ENCODE measurements around the gene TULP1.

DNA sequence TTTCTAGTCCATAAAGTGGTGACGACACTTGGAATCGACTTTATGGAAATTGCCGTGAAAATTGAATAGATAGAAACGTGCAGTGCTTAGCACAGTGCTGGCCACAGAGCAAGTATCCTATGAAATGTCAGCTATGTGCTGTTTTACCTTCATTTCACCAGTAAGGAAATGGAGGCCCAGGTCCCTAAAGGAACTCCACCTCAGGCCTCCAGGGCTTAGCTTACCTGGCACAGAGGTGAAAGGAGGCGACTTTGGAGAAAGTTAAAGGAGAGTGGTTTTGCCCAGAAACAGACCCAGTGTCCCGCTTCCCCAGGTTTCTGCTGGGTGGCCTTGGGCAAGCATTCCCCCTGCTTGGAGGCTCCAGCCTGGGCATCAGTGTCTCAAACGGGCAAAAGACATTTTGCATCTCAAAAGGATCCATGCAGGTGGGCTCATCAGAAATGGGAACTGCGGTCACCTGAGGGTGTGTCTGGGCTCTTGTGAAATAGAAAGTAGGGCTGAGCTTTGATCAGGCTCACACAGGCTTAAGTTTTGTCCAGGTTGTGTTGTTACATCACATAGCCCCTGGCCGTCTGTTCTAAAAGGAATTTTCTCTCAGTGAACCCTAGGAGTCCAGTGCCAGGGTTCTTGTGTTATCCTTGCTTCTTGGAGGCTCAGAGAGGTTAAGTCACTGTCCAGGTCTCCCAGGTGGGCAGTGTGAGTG lies 6.8 kb upstream of the TULP1 start:
- TF ChIP-seq, protein P1, sequence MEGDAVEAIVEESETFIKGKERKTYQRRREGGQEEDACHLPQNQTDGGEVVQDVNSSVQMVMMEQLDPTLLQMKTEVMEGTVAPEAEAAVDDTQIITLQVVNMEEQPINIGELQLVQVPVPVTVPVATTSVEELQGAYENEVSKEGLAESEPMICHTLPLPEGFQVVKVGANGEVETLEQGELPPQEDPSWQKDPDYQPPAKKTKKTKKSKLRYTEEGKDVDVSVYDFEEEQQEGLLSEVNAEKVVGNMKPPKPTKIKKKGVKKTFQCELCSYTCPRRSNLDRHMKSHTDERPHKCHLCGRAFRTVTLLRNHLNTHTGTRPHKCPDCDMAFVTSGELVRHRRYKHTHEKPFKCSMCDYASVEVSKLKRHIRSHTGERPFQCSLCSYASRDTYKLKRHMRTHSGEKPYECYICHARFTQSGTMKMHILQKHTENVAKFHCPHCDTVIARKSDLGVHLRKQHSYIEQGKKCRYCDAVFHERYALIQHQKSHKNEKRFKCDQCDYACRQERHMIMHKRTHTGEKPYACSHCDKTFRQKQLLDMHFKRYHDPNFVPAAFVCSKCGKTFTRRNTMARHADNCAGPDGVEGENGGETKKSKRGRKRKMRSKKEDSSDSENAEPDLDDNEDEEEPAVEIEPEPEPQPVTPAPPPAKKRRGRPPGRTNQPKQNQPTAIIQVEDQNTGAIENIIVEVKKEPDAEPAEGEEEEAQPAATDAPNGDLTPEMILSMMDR (IDR thresholded peaks at IDR 0.05): no peak
- no peak for TF ChIP-seq POLR2AphosphoS5 (IDR thresholded peaks at IDR 0.05)

Data from breast epithelium (tissue), 3 donors.